HG03139 (cell line): ENCODE data around the gene CENPS.
"Not testable (repeated sequence)": the region's sequence is repeated elsewhere in the genome, so short reads cannot be mapped to it uniquely, and the experiment has no call there.

Experiments
- ATAC-seq: cut with Tn5 transposase; IDR thresholded peaks from one replicate; pipeline ENCODE4 v1.9.1; 2021; ENCODE audit not compliant: unreplicated experiment

Gene CENPS

GRCh38 chr1:10430216-10431069, at the start of gene CENPS:
CENPS (plus strand) TSS chr1:10430433; CDS start chr1:10430518, 85 bp downstream.
- peak; percentile 70 for ATAC-seq

- ATAC-seq = no peak
Observed at GRCh38 chr1:10380594-10381275, 49.5 kb upstream of the CENPS start.

GRCh38 chr1:10383630-10384029, 46.6 kb upstream of the CENPS start:
- no peak for ATAC-seq

GRCh38 chr1:10384219-10384618, 46.0 kb upstream of the CENPS start:
- ATAC-seq = no peak

GRCh38 chr1:10386761-10387676, 43.2 kb upstream of the CENPS start:
- no peak for ATAC-seq

- ATAC-seq = no peak
Observed at GRCh38 chr1:10387677-10388386, 42.4 kb upstream of the CENPS start.

GRCh38 chr1:10388387-10388715, 41.9 kb upstream of the CENPS start:
- no peak for ATAC-seq

GRCh38 chr1:10389271-10389973, 40.8 kb upstream of the CENPS start:
- ATAC-seq = no peak

GRCh38 chr1:10396870-10397269, 33.4 kb upstream of the CENPS start:
- no peak for ATAC-seq

GRCh38 chr1:10398278-10398733, 31.9 kb upstream of the CENPS start:
- no peak for ATAC-seq

- ATAC-seq = peak; percentile 94
Observed at GRCh38 chr1:10398734-10399443, 31.3 kb upstream of the CENPS start, which contains the start of gene PGD. PGD (plus strand) TSS chr1:10399064; CDS start chr1:10399118, 54 bp downstream.

- ATAC-seq = no peak
Observed at GRCh38 chr1:10399444-10399941, 30.7 kb upstream of the CENPS start.

GRCh38 chr1:10400013-10400412, 30.2 kb upstream of the CENPS start:
- ATAC-seq = no peak

- ATAC-seq = no peak
Observed at GRCh38 chr1:10401281-10401680, 29.0 kb upstream of the CENPS start.

GRCh38 chr1:10402729-10403274, 27.4 kb upstream of the CENPS start:
- ATAC-seq = no peak

GRCh38 chr1:10407201-10407600, 23.0 kb upstream of the CENPS start:
- ATAC-seq = no peak

- no peak for ATAC-seq
Observed at GRCh38 chr1:10415211-10415930, 14.9 kb upstream of the CENPS start.

GRCh38 chr1:10415967-10416366, 14.3 kb upstream of the CENPS start:
- not testable (repeated sequence) for ATAC-seq
